Measurements from ENCODE around the gene LHX4.

DNA sequence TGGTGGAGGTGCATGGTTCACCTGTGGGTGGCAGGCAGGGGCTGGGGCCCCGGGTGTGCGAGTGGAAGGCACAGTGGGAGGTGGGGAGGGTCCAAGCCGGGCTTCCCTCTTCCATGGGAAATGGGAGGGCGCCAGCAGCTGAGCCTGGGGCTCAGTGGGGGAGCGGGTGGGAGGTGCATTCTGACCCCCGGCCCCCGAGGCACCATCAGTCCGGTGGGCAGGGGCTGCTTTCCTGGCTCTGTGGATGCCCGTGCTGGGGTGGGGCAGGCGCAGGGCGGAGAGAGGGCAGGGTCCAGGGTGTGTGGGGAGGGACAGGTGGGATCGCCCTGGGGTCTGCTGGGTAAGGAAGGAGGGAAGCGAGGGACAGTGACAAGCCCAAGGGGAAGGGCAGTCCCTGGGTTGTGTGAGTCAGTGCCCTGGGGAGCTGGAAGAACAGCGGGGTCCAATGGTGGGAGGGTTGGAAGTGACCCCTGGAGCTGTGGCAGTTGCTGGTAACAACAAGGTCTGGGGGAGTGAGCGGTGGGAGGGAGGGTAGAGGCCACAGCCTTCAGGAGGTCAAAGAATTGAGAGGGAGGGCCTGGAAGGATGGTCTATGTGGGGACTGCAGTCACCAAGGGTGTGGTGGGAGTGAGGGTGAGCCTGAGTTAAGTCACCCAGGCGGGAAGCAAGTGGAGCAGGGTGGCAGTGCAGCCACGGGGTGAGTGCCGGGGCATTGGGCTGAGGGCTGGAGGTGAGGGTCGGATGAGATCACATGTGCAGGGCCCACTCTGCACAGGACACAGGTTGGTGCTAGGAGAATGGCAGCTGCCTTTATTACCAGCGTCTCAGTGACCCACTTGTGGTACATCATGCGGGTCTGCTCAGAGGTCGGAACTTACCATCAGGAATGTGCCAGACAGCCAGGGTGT lies 29.6 kb downstream of the LHX4 start:
- TF ChIP-seq CTCF (IDR thresholded peaks at IDR 0.05; ENCODE audit: low read depth, low read length, poor library complexity, severe bottlenecking) (no peak), EZH2phosphoT487 (IDR thresholded peaks at IDR 0.05; ENCODE audit: borderline replicate concordance, low read length) (no peak)

Measured in DOHH2 (cell line).